GM18517 (cell line): ENCODE measurements around the gene AGTPBP1.

Source experiments
- ATAC-seq: cut with Tn5 transposase; IDR thresholded peaks from one replicate; pipeline ENCODE4 v1.9.1; 2021; ENCODE audit warnings: mild to moderate bottlenecking, moderate library complexity; ENCODE audit not compliant: unreplicated experiment

Gene AGTPBP1

DNA sequence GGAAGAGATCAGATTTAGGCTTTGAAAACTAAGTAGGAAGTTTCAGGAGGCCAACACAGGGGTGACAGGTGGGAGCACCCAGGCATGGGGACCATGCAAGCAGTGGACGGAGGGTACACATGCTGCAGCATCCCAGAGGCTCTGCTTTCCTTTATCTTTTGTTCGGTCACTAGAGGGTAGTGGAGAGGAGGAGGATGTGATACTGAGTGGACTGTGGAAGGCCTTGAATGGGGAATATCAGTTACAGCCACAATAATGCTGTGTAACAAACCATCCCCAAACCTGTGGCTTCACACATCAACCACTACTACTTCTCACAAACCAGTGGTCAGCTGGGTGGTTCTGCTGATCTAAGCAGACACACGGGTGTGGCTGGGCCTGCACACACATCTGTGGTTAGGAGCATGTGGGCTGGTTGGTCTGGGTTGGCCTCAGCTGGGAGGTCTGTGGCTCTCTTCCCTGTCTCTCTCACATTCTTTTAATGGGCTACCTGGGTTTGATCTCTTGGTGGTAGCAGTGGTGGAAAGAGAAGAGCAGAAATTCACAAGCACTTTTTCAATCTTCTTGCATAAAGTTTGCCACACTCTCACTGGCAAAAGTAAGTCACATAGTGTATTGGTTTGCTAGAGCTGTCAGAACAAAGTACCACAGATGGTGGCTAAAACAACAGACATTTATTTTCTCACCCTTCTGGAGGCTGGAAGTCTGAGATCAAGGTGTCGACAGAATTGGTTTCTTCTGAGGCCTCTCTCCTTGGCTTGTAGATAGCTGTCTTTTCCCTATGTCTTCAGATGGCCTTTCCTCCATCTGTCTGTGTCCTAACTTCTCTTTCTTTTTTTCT is 238.7 kb downstream of the AGTPBP1 start:
- no peak for ATAC-seq

DNA sequence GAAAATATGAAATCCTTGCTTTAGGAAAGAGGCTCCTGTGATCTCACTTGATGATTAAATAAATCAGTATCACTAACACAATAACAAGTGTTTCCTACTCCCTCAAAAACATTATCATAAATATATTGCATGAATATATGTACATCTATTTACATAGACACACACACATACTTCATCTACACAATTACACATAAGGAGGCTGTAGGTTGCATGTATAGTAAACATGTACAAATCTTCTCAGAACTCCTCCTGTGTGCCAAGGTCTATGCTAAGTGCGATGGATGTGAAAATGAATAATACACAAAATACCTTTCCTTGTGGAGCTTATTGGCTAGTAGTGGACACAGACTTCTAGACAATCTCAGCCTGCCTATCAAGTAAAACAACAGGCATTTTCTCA is 239.9 kb downstream of the AGTPBP1 start:
- no peak for ATAC-seq

DNA sequence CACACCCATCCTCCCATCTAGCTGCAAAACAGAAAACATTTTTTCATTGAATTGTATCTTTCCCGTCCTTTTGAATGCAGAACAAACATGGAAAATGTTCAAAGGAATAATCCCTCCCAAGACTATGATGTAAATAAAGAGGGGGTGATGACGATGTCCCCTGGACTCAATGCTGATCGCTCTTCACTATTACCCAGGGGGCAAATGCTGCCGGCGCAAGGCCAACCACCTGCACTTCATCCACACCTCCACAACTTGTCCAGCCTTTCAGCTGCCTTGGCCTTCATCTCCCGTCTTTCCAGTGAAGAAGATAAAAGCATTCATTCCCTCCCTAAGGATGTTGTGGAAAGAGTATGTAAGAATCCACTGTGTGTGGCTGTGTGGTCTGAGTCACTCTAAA is 240.3 kb downstream of the AGTPBP1 start:
- no peak for ATAC-seq
